DND-41 (cell line): ENCODE measurements around the gene GNG11.
"Not testable (repeated sequence)": the region's sequence is repeated elsewhere in the genome, so short reads cannot be mapped to it uniquely, and the experiment has no call there.

Experiments
- CTCF ChIP-seq: IDR thresholded peaks from 2 replicates; pipeline ENCODE4 v1.5.1; 2012; ENCODE audit warnings: borderline replicate concordance, low read length, moderate library complexity, mild to moderate bottlenecking; ENCODE audit not compliant: poor library complexity, severe bottlenecking; ENCODE audit errors: extremely low read depth
- EZH2 ChIP-seq: IDR thresholded peaks from 3 replicates; pipeline ENCODE4 v1.6.1; 2012; ENCODE audit warnings: borderline replicate concordance, low read depth, mild to moderate bottlenecking, moderate library complexity, low read length, inconsistent platforms; ENCODE audit not compliant: severe bottlenecking

GRCh38 chr7:93915888-93916287 is 5.6 kb upstream of the GNG11 start:
- not testable (repeated sequence) for TF ChIP-seq CTCF, EZH2
